ENCODE results near the gene TFDP2.

GRCh38 chr3:141955175-141955574 is 194.2 kb downstream of the TFDP2 start:
- no peak for TF ChIP-seq POLR2AphosphoS5 (IDR thresholded peaks at IDR 0.05)
- TF ChIP-seq CTCF (IDR thresholded peaks at IDR 0.05): no peak
